Mesenchymal stem cell (in vitro differentiated cells and primary cell): ENCODE data around the gene APC2.
A peak's percentile ranks its signal among the peaks of the same experiment; 100 is the strongest.

ENCODE experiments used
- DNase-seq: peaks from one replicate; pipeline ENCODE4 v3.0.0-alpha.2; 2013
- H2AFZ ChIP-seq: one replicate; pipeline ENCODE4 v1.6.1; 2013; ENCODE audit warnings: low read depth, mild to moderate bottlenecking, control low read depth, inconsistent platforms, low read length, moderate library complexity
- H2AK5ac ChIP-seq: 2 replicates; pipeline ENCODE4 v1.6.1; 2013; ENCODE audit warnings: low read length, moderate library complexity, mild to moderate bottlenecking, inconsistent platforms; ENCODE audit not compliant: severe bottlenecking
- H2BK120ac ChIP-seq: one replicate; pipeline ENCODE4 v1.6.1; 2013; ENCODE audit warnings: low read depth, mild to moderate bottlenecking, inconsistent platforms, low read length, moderate library complexity
- H2BK12ac ChIP-seq, 2 experiments: one replicate each; pipeline ENCODE4 v1.6.1; 2013; ENCODE audit warnings: inconsistent platforms in 2 of 2, low read length in 2 of 2, mild to moderate bottlenecking in 2 of 2, moderate library complexity in 2 of 2, control low read depth in 1 of 2
- H2BK15ac ChIP-seq: one replicate; pipeline ENCODE4 v1.6.1; 2013; ENCODE audit warnings: mild to moderate bottlenecking, low read depth, inconsistent platforms; ENCODE audit not compliant: poor library complexity, severe bottlenecking
- H2BK5ac ChIP-seq: 2 replicates; pipeline ENCODE4 v1.6.1; 2013; ENCODE audit warnings: low read depth, mild to moderate bottlenecking, low read length, control low read depth, inconsistent platforms; ENCODE audit not compliant: poor library complexity, severe bottlenecking
- H3K14ac ChIP-seq, 2 experiments: one replicate each; pipeline ENCODE4 v1.6.1; 2013; ENCODE audit warnings: inconsistent platforms in 2 of 2, low read length in 2 of 2, control low read depth in 1 of 2, mild to moderate bottlenecking in 1 of 2, moderate library complexity in 1 of 2
- H3K18ac ChIP-seq, 2 experiments: one replicate each; pipeline ENCODE4 v1.6.1; 2013; ENCODE audit warnings: inconsistent platforms in 2 of 2, low read length in 2 of 2, control low read depth in 1 of 2, low read depth in 1 of 2, mild to moderate bottlenecking in 1 of 2
- H3K23ac ChIP-seq, 2 experiments: one replicate each; pipeline ENCODE4 v1.6.1; 2013; ENCODE audit warnings: inconsistent platforms in 2 of 2, low read length in 2 of 2, mild to moderate bottlenecking in 2 of 2, moderate library complexity in 2 of 2, control low read depth in 1 of 2
- H3K27ac ChIP-seq: 2 replicates; pipeline ENCODE4 v1.5.1; 2013; ENCODE audit warnings: mild to moderate bottlenecking, moderate library complexity, low read length, control low read depth, inconsistent platforms; ENCODE audit not compliant: poor library complexity, severe bottlenecking
- H3K27me3 ChIP-seq, 2 experiments: 2 replicates each; pipeline versions ENCODE4 v1.6.1 to v1.7.0; 2013; ENCODE audit warnings: low read length in 2 of 2, mild to moderate bottlenecking in 2 of 2, moderate library complexity in 2 of 2, control low read depth in 1 of 2, inconsistent platforms in 1 of 2; ENCODE audit not compliant: control insufficient read depth in 1 of 2, insufficient read depth in 1 of 2
- H3K36me3 ChIP-seq, 2 experiments: 2 replicates each; pipeline versions ENCODE4 v1.6.1 to v1.7.0; 2013; ENCODE audit warnings: low read length in 2 of 2, control low read depth in 1 of 2, inconsistent platforms in 1 of 2, low read depth in 1 of 2, mild to moderate bottlenecking in 1 of 2; ENCODE audit not compliant: insufficient read depth in 2 of 2, control insufficient read depth in 1 of 2
- H3K4ac ChIP-seq, 2 experiments: one replicate each; pipeline ENCODE4 v1.6.1; 2013; ENCODE audit warnings: inconsistent platforms in 2 of 2, low read length in 2 of 2, mild to moderate bottlenecking in 2 of 2, moderate library complexity in 2 of 2, control low read depth in 1 of 2, low read depth in 1 of 2
- H3K4me1 ChIP-seq: 2 replicates; pipeline ENCODE4 v1.6.1; 2013; ENCODE audit warnings: low read depth, low read length, control low read depth; ENCODE audit not compliant: control insufficient read depth, insufficient read depth
- H3K4me2 ChIP-seq: 2 replicates; pipeline ENCODE4 v1.6.1; 2013; ENCODE audit warnings: low read length, mild to moderate bottlenecking, inconsistent platforms; ENCODE audit not compliant: poor library complexity, severe bottlenecking
- H3K4me3 ChIP-seq, 2 experiments: 2 replicates each; pipeline versions ENCODE4 v1.5.1 to v1.7.0; 2013; ENCODE audit warnings: low read length in 2 of 2, mild to moderate bottlenecking in 2 of 2, control low read depth in 1 of 2, low read depth in 1 of 2; ENCODE audit not compliant: insufficient read depth in 1 of 2
- H3K79me1 ChIP-seq: replicated peaks from 2 replicates; pipeline ENCODE4 v1.6.1; 2013; ENCODE audit warnings: mild to moderate bottlenecking, control low read depth, low read length, inconsistent platforms; ENCODE audit not compliant: poor library complexity, severe bottlenecking
- H3K9ac ChIP-seq: 2 replicates; pipeline ENCODE4 v1.7.0; 2013; ENCODE audit warnings: mild to moderate bottlenecking, low read length, moderate library complexity
- H3K9me3 ChIP-seq: 2 replicates; pipeline ENCODE4 v1.7.0; 2013; ENCODE audit warnings: mild to moderate bottlenecking, low read length; ENCODE audit not compliant: control insufficient read depth
- H4K8ac ChIP-seq: one replicate; pipeline ENCODE4 v1.6.1; 2013; ENCODE audit warnings: inconsistent platforms, mild to moderate bottlenecking, low read length, moderate library complexity
- H4K91ac ChIP-seq: one replicate; pipeline ENCODE4 v1.6.1; 2013; ENCODE audit warnings: mild to moderate bottlenecking, low read length, inconsistent platforms
- WGBS: methylation state at CpG from one replicate; pipeline ENCODE4 v1.1.7; 2013; ENCODE audit warnings: mixed read lengths; 5-methylcytosine and 5-hydroxymethylcytosine counted together

Gene APC2

GRCh38 chr19:1489463-1490310 is 39.8 kb downstream of the APC2 start:
- H3K36me3 ChIP-seq = peaks cover 0 to 11% of the 10 kb centered on the region in 2 experiments
- H3K27ac ChIP-seq = no peak overlapping the region
- peak overlapping the region in 1 of 2 experiments; percentile 57 for H2BK12ac ChIP-seq
- H2AK5ac ChIP-seq = no peak overlapping the region
- H3K4ac ChIP-seq = peak overlapping the region in 1 of 2 experiments; percentile 54
- H3K4me1 ChIP-seq = peaks cover 19% of the 10 kb centered on the region
- peak overlapping the region; percentile 69 for H2BK5ac ChIP-seq
- H3K4me3 ChIP-seq = peak overlapping the region; percentile 69 to 82
- H3K14ac ChIP-seq = peak overlapping the region in 1 of 2 experiments; percentile 61
- H4K8ac ChIP-seq = peak overlapping the region; percentile 92
- H3K79me1 ChIP-seq = peaks cover 5% of the 10 kb centered on the region
- H3K27me3 ChIP-seq = peaks cover 3 to 34% of the 10 kb centered on the region in 2 experiments
- peak overlapping the region; percentile 76 for H3K9ac ChIP-seq
- H2AFZ ChIP-seq = peak overlapping the region; percentile 30
- peak overlapping the region; percentile 38 for H2BK120ac ChIP-seq
- no peaks in the 10 kb centered on the region for H3K9me3 ChIP-seq
- H3K23ac ChIP-seq = no peak overlapping the region
- H3K4me2 ChIP-seq = peak overlapping the region; percentile 96
- H2BK15ac ChIP-seq = peak overlapping the region; percentile 84
- DNase-seq = no peak
- peak overlapping the region; percentile 74 to 83 for H3K18ac ChIP-seq
- 49% methylated on average over 36 of the region's 37 CpGs for WGBS
- peak overlapping the region; percentile 37 for H4K91ac ChIP-seq

GRCh38 chr19:1490311-1491113 is 40.6 kb downstream of the APC2 start, which contains the start of gene PCSK4:
TSS of gene PCSK4 (minus strand) at chr19:1490350. CDS start at chr19:1490346, 4 bp downstream.
- Histone ChIP-seq H3K9ac (peak within 1 kb of the TSS; percentile 76), H2AK5ac (no peak within 1 kb of the TSS), H3K27ac (peak within 1 kb of the TSS; percentile 41), H3K4me3 (peak within 1 kb of the TSS; percentile 69 to 82), H3K36me3 (peaks cover 0 to 11% of the 10 kb centered on the region in 2 experiments), H2AFZ (peak within 1 kb of the TSS; percentile 100), H3K4me2 (peak within 1 kb of the TSS; percentile 96), H3K4me1 (peaks cover 19% of the 10 kb centered on the region), H3K4ac (peak within 1 kb of the TSS in 1 of 2 experiments; percentile 54), H3K27me3 (peaks cover 3 to 41% of the 10 kb centered on the region in 2 experiments), H2BK15ac (peak within 1 kb of the TSS; percentile 84), H2BK120ac (peak within 1 kb of the TSS; percentile 38), H3K79me1 (peaks cover 5% of the 10 kb centered on the region), H3K18ac (peak within 1 kb of the TSS; percentile 74 to 83), H4K8ac (peak within 1 kb of the TSS; percentile 92), H3K9me3 (no peaks in the 10 kb centered on the region), H2BK12ac (peak within 1 kb of the TSS; percentile 56 to 57), H4K91ac (peak within 1 kb of the TSS; percentile 82), H2BK5ac (peak within 1 kb of the TSS; percentile 69), H3K23ac (no peak within 1 kb of the TSS), H3K14ac (peak within 1 kb of the TSS in 1 of 2 experiments; percentile 61)
- DNase-seq = peak; percentile 99
- WGBS = 1% methylated on average over 71 of the region's 74 CpGs

GRCh38 chr19:1491114-1491848 is 41.4 kb downstream of the APC2 start, which contains the start of gene REEP6:
TSS of gene REEP6 (plus strand) at chr19:1491181. CDS start at chr19:1491270, 89 bp downstream.
- H3K18ac ChIP-seq = peak within 1 kb of the TSS; percentile 74 to 83
- H3K9ac ChIP-seq = peak within 1 kb of the TSS; percentile 76
- H3K4me1 ChIP-seq = peaks cover 19% of the 10 kb centered on the region
- peak within 1 kb of the TSS in 1 of 2 experiments; percentile 56 for H2BK12ac ChIP-seq
- no peak for DNase-seq
- peak within 1 kb of the TSS; percentile 41 for H3K27ac ChIP-seq
- peaks cover 0 to 11% of the 10 kb centered on the region in 2 experiments for H3K36me3 ChIP-seq
- peak within 1 kb of the TSS; percentile 69 for H2BK5ac ChIP-seq
- H3K4ac ChIP-seq = peak within 1 kb of the TSS in 1 of 2 experiments; percentile 53
- no peak within 1 kb of the TSS for H3K23ac ChIP-seq
- H3K4me2 ChIP-seq = peak within 1 kb of the TSS; percentile 96
- H3K9me3 ChIP-seq = no peaks in the 10 kb centered on the region
- peak within 1 kb of the TSS; percentile 69 to 82 for H3K4me3 ChIP-seq
- peaks cover 5% of the 10 kb centered on the region for H3K79me1 ChIP-seq
- H2BK120ac ChIP-seq = no peak within 1 kb of the TSS
- H3K27me3 ChIP-seq = peaks cover 3 to 49% of the 10 kb centered on the region in 2 experiments
- H4K91ac ChIP-seq = peak within 1 kb of the TSS; percentile 82
- H3K14ac ChIP-seq = peak within 1 kb of the TSS in 1 of 2 experiments; percentile 61
- H2AFZ ChIP-seq = peak within 1 kb of the TSS; percentile 100
- H2BK15ac ChIP-seq = no peak within 1 kb of the TSS
- 14% methylated on average over 69 of the region's 73 CpGs for WGBS
- H4K8ac ChIP-seq = peak within 1 kb of the TSS; percentile 92
- H2AK5ac ChIP-seq = no peak within 1 kb of the TSS
